Pulmonary artery endothelial cell (primary cell): ENCODE measurements around the gene RTF2. TPM values are rescaled to one million over a fixed set of nuclear protein-coding genes. Genes with fewer than 3 reads are reported as not detected.
"Not testable (repeated sequence)": the region's sequence is repeated elsewhere in the genome, so short reads cannot be mapped to it uniquely, and the experiment has no call there.

Experiments used
- DNase-seq: peaks from one replicate; pipeline ENCODE4 v3.0.0-alpha.2; 2011; ENCODE audit warnings: low read depth, low spot score
- total RNA-seq: library from RNA; depleted of rRNA; stranded (reverse); fragments of >200 nt; gene quantifications from 2 replicates; pipeline ENCODE4 v1.2.3, GENCODE V29; 2014

The RTF2 gene
- total RNA-seq, 1 donor from 2014 or later: 106 TPM

GRCh38 chr20:56483970-56484369 is 15.5 kb downstream of the RTF2 start:
- DNase-seq: no peak

GRCh38 chr20:56487216-56487615 is 18.8 kb downstream of the RTF2 start:
- no peak for DNase-seq

GRCh38 chr20:56488566-56488965 is 20.1 kb downstream of the RTF2 start:
- DNase-seq: no peak

- no peak for DNase-seq
Observed at GRCh38 chr20:56501116-56501515, 32.7 kb downstream of the RTF2 start.

- DNase-seq: no peak
Observed at GRCh38 chr20:56503916-56504315, 35.5 kb downstream of the RTF2 start.

GRCh38 chr20:56504373-56505005 is 36.1 kb downstream of the RTF2 start:
- DNase-seq: no peak

- peak; percentile 65 for DNase-seq
Observed at GRCh38 chr20:56506103-56506502, 37.7 kb downstream of the RTF2 start.

- DNase-seq: no peak
Observed at GRCh38 chr20:56511926-56512325, 43.5 kb downstream of the RTF2 start.

GRCh38 chr20:56513161-56514150 is 45.0 kb downstream of the RTF2 start:
- DNase-seq: no peak

GRCh38 chr20:56516631-56517030 is 48.2 kb downstream of the RTF2 start:
- no peak for DNase-seq

GRCh38 chr20:56517211-56517610 is 48.8 kb downstream of the RTF2 start:
- no peak for DNase-seq

- no peak for DNase-seq
Observed at GRCh38 chr20:56517641-56518040, 49.2 kb downstream of the RTF2 start.

GRCh38 chr20:56518126-56518525 is 49.7 kb downstream of the RTF2 start:
- no peak for DNase-seq

- no peak for DNase-seq
Observed at GRCh38 chr20:56518721-56519398, 50.4 kb downstream of the RTF2 start.

- no peak for DNase-seq
Observed at GRCh38 chr20:56519551-56519950, 51.1 kb downstream of the RTF2 start.

- DNase-seq: no peak
Observed at GRCh38 chr20:56520180-56520579, 51.8 kb downstream of the RTF2 start.

- not testable (repeated sequence) for DNase-seq
Observed at GRCh38 chr20:56520746-56521354, 52.4 kb downstream of the RTF2 start.

- DNase-seq: no peak
Observed at GRCh38 chr20:56522311-56522710, 53.9 kb downstream of the RTF2 start.

- not testable (repeated sequence) for DNase-seq
Observed at GRCh38 chr20:56524444-56524843, 56.0 kb downstream of the RTF2 start, which contains the start of gene FAM209A. FAM209A (plus strand) TSS chr20:56524744; CDS start chr20:56524809, 65 bp downstream.

- DNase-seq: no peak
Observed at GRCh38 chr20:56527521-56527920, 59.1 kb downstream of the RTF2 start.

- DNase-seq: not testable (repeated sequence)
Observed at GRCh38 chr20:56532946-56533345, 64.5 kb downstream of the RTF2 start, which contains the start of gene FAM209B. FAM209B (plus strand) TSS chr20:56533246; CDS start chr20:56533342, 96 bp downstream.
